ENCODE results near the gene FAM83B.

FAM83B gene

DNA sequence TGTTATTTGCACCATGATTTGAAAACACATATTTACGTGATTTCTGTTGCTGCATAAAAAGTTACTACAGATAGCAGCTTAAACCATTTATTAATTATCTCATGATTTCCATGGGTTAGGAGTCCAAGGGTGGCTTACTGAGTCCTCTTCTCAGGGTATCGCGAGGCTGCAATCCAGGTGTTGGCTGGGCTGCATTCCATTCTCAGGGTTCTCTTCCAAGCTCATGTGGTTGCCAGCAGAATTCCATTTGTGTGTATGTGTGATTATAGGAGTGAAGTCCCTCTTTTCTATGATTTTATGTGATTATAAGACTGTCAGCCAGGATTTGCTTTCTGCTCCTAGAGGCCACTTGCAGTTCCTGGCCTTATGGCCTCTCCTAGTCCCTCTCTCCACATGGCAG lies 135.1 kb downstream of the FAM83B start:
- DNase-seq = no peak

DNA sequence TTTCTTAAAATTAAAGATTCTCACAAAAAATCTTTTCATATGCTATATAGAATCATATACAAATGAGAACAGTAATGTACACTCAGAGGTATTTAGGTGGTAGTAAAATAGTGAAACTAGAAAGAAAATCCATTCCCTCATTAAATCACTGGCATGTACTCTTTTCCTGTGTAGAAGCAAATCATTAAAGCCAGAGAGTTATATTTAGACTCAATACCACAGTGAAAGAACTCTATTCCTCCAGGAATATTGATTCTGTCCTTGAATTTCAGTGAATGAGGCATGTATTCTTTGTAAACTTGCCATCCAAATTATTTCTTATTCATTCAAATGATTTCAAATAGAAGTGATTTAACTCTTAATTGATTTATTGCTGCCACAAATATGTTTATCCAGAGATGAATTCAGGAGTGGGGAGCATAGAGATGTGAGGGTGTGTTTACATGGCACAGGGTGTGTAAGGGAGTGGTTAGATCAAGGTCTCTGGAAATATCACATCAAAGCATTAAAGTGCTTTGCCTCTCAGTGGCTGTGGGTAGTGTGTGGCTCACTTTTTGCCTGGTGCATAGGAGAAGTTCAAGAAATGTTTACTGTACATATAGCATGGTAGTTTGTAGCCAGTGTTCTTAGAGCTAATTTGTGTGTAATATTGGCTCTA lies 141.2 kb downstream of the FAM83B start:
- DNase-seq = no peak

DNA sequence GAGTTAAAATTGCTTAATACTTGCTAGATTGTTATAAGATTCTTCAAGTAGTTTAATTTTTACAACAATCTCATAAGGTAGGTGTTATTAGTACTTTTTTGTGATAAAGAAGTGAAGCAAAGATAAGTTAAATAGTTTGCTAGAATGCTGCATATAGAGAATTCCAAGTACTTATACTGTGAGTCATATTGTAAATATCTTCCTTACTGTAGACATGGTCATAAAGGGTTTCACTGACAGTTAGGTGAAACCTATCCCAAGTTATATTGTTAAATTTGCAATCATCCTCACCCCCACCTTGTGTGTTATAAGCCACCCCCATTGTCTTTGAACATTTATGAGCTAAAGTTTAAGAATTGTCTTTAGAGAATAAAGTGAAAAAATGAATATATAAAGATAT lies 142.0 kb downstream of the FAM83B start:
- DNase-seq = no peak

DNA sequence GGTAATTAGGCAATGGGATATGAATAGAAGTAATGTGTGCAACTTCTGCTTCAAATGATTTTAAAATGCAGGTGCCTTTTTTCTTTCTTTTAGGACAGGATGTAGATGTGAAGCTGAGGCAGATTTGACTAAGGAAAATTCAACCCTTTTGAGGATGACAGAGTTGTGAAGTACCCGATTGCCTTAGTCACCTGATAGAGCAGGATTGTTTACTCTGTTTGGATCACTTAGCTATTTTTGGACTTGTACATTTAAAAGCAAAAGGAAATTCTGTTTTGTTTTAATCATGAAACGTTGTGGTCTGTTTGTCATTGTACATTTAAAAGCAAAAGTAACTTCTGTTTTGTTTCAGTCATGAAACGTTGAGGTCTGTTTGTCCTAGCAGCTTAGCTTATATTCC lies 143.4 kb downstream of the FAM83B start:
- no peak for DNase-seq
